Esophagus squamous epithelium (tissue), 4 donors: Measurements from ENCODE around the gene ERC1.

Experiments
- CTCF ChIP-seq, 6 experiments: fragments of 450-650 bp in 4 of 6; fragments of 200-600 bp in 2 of 6; sonication (generic) in 2 of 6; IDR thresholded peaks; one replicate each; pipeline ENCODE4 v1.5.1; 2016 to 2019; ENCODE audit warnings: antibody characterized with exemption in 6 of 6, mild to moderate bottlenecking in 4 of 6, moderate library complexity in 4 of 6
- POLR2A ChIP-seq, 4 donors: fragments of 450-650 bp; IDR thresholded peaks; one replicate each; pipeline ENCODE4 v1.6.1; 2017; ENCODE audit warnings: antibody characterized with exemption in 4 of 4, mild to moderate bottlenecking in 4 of 4, moderate library complexity in 3 of 4

GRCh38 chr12:1282670-1283315, 291.8 kb downstream of the ERC1 start:
- TF ChIP-seq CTCF (IDR thresholded peaks at IDR 0.05) (no peak), POLR2A (IDR thresholded peaks at IDR 0.05) (no peak)
